Parathyroid adenoma (tissue), 2 donors: ENCODE measurements around the gene CADPS2.

Experiments
- H2AFZ ChIP-seq: fragments of 300-600 bp; sonication (generic); one replicate; pipeline ENCODE4 v1.7.0; 2017; ENCODE audit warnings: antibody characterized with exemption, mild to moderate bottlenecking
- H3K27ac ChIP-seq: fragments of 300-600 bp; sonication (generic); one replicate; pipeline ENCODE4 v1.7.0; 2017
- H3K27me3 ChIP-seq: fragments of 300-600 bp; sonication (generic); one replicate; pipeline ENCODE4 v1.7.0; 2017; ENCODE audit warnings: low read length; ENCODE audit not compliant: control insufficient read depth, insufficient read depth
- H3K36me3 ChIP-seq: fragments of 300-600 bp; sonication (generic); one replicate; pipeline ENCODE4 v1.7.0; 2017; ENCODE audit warnings: low read length; ENCODE audit not compliant: control insufficient read depth, insufficient read depth
- H3K4me1 ChIP-seq: fragments of 300-600 bp; sonication (generic); one replicate; pipeline ENCODE4 v1.7.0; 2017; ENCODE audit warnings: control low read depth
- H3K4me2 ChIP-seq: fragments of 300-600 bp; sonication (generic); one replicate; pipeline ENCODE4 v1.7.0; 2017; ENCODE audit warnings: low read length
- H3K4me3 ChIP-seq: fragments of 300-600 bp; sonication (generic); one replicate; pipeline ENCODE4 v1.7.0; 2017; ENCODE audit warnings: low read depth, low read length
- H3K79me2 ChIP-seq: fragments of 300-600 bp; sonication (generic); one replicate; pipeline ENCODE4 v1.7.0; 2017; ENCODE audit warnings: control low read depth
- H3K9ac ChIP-seq: fragments of 300-600 bp; sonication (generic); one replicate; pipeline ENCODE4 v1.7.0; 2017; ENCODE audit warnings: mild to moderate bottlenecking
- H3K9me3 ChIP-seq: fragments of 300-600 bp; sonication (generic); one replicate; pipeline ENCODE4 v1.7.0; 2017; ENCODE audit warnings: low read length; ENCODE audit not compliant: control insufficient read depth
- TF ChIP-seq, protein P1 (sequence below): fragments of 300-600 bp; sonication (generic); IDR thresholded peaks from one replicate; pipeline ENCODE4 v1.7.0; 2017; ENCODE audit warnings: antibody characterized with exemption, mild to moderate bottlenecking
- donor health status: primary hyperparathyroidism.

Gene CADPS2

DNA sequence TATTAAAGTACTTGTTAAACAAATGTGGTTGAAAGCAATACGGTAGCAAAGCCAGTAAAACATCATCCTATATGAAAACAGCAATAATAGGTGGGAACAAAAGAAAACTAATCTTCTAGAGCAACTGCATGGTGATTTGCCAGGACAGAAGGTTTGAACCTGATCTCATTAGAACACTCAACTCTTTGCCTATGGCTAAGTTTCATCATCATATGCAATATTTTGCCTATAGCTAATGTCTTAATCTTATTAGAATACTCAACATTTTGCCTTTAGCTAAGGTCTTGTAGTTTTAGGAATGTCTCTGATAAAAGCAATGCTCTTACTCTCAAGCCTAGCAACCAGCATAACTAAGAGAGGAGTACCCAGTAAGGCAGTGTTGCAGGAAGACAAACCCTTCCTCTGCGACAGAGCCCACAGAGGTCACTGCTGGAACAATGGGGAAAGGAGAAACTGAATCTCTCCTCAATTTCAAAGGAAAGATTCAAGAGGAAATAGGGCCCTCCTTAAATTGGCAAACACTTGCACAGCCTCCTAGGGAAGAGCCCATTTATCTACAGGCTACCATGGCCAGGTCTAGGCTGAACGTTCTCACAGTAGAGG lies 38.3 kb downstream of the CADPS2 start:
- Histone ChIP-seq H3K4me2 (no peak overlapping the region), H3K9me3 (no peaks in the 10 kb centered on the region), H3K27me3 (no peaks in the 10 kb centered on the region), H3K4me1 (no peaks in the 10 kb centered on the region), H3K9ac (no peak overlapping the region), H3K27ac (peak overlapping the region; percentile 53), H3K4me3 (no peak overlapping the region), H2AFZ (no peak overlapping the region), H3K79me2 (no peaks in the 10 kb centered on the region), H3K36me3 (no peaks in the 10 kb centered on the region)
- TF ChIP-seq, protein P1, sequence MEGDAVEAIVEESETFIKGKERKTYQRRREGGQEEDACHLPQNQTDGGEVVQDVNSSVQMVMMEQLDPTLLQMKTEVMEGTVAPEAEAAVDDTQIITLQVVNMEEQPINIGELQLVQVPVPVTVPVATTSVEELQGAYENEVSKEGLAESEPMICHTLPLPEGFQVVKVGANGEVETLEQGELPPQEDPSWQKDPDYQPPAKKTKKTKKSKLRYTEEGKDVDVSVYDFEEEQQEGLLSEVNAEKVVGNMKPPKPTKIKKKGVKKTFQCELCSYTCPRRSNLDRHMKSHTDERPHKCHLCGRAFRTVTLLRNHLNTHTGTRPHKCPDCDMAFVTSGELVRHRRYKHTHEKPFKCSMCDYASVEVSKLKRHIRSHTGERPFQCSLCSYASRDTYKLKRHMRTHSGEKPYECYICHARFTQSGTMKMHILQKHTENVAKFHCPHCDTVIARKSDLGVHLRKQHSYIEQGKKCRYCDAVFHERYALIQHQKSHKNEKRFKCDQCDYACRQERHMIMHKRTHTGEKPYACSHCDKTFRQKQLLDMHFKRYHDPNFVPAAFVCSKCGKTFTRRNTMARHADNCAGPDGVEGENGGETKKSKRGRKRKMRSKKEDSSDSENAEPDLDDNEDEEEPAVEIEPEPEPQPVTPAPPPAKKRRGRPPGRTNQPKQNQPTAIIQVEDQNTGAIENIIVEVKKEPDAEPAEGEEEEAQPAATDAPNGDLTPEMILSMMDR: no peak

DNA sequence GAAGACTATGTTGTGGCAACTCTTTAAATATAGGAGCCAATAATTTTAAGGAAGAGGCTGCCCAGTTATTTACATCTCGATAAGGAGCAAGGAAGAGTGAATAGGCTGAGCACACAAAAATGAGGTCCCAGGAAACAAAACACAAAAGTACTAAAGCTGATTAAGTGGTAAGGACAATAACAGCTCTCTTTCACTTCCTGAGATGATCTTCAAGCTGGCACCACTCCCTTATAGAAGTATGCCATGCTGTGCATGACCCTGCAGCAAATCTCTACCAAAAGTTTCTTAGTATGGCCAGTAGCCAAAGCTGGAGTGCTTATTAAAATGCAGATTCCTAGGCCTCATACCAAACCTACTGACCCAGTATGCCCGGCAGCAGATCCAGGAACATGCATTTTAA lies 39.7 kb downstream of the CADPS2 start:
- Histone ChIP-seq H3K27ac (no peak overlapping the region), H3K79me2 (no peaks in the 10 kb centered on the region), H3K9me3 (no peaks in the 10 kb centered on the region), H3K4me1 (no peaks in the 10 kb centered on the region), H3K36me3 (no peaks in the 10 kb centered on the region), H3K4me3 (no peak overlapping the region), H2AFZ (no peak overlapping the region), H3K4me2 (no peak overlapping the region), H3K27me3 (no peaks in the 10 kb centered on the region), H3K9ac (no peak overlapping the region)
- TF ChIP-seq, protein P1: no peak

DNA sequence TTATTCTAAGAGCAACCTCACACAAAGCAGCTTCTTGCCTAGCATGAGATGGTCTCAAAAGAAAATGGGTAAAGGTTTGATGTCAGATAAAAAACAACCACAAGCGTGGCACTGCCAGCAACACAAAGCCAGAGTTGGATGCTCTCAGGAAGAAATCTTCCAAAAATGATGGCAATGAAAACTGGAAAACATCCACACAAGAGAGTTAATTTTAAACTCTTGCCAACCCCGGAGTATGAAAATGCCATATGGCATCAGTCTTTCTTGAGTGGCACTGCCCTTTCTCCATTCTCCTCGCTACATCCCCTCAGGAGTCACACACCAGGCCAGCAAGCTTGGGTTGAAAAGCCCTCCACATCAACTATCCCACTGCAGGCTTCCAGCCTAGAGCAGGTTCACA lies 41.0 kb downstream of the CADPS2 start:
- no peak overlapping the region for H3K4me3 ChIP-seq
- H3K79me2 ChIP-seq: no peaks in the 10 kb centered on the region
- no peak overlapping the region for H3K4me2 ChIP-seq
- H3K4me1 ChIP-seq: no peaks in the 10 kb centered on the region
- no peaks in the 10 kb centered on the region for H3K36me3 ChIP-seq
- H3K9me3 ChIP-seq: no peaks in the 10 kb centered on the region
- no peak overlapping the region for H2AFZ ChIP-seq
- H3K9ac ChIP-seq: no peak overlapping the region
- TF ChIP-seq, protein P1: no peak
- H3K27me3 ChIP-seq: no peaks in the 10 kb centered on the region
- H3K27ac ChIP-seq: no peak overlapping the region

DNA sequence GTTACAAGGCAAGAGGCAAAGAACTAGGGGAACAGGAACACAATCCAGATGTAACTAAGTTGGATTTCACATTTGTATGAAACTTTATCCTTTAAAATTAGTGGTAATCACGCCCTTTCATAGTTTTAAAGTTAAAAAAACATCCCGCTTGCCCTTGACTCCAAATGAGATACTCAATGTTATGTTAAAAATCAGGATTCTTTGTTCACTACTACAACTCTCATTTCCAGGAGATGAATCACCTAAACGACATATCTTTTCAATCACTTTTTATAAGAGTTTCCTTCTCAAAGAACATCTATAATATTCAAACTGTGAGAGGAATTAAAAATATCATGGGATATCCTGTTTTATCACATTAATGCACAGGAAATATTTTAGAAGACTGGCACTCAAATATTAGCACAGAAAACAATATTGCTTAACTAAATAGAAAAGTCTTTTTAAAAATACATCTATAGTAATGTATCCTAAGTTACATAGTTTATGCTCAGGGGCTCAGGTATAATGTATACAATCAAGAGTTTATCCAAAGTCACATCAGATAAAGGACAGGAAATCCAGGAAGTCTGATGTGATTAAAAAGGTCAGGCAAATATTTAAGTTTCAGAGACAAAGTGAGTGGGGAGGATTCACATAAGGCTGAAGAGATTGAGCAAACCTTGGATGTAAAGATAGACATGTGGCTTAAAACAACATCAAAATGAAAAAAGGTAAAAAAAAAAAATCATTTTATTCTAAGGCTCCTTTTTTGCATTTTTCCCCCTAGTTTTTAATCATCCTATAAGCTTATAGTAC lies 41.9 kb downstream of the CADPS2 start:
- H3K79me2 ChIP-seq: no peaks in the 10 kb centered on the region
- no peak overlapping the region for H3K9ac ChIP-seq
- no peaks in the 10 kb centered on the region for H3K9me3 ChIP-seq
- H3K27me3 ChIP-seq: no peaks in the 10 kb centered on the region
- no peak overlapping the region for H3K4me3 ChIP-seq
- no peak overlapping the region for H2AFZ ChIP-seq
- H3K36me3 ChIP-seq: no peaks in the 10 kb centered on the region
- no peak overlapping the region for H3K4me2 ChIP-seq
- TF ChIP-seq, protein P1: no peak
- peak overlapping the region; percentile 19 for H3K27ac ChIP-seq
- H3K4me1 ChIP-seq: no peaks in the 10 kb centered on the region
